ENCODE results near the gene GLI2.
A peak's percentile ranks its signal among the peaks of the same experiment; 100 is the strongest.

Gene GLI2

GRCh38 chr2:120763508-120763907 lies 27.8 kb downstream of the GLI2 start:
- no peak for DNase-seq (ENCODE audit: low read depth, low spot score)
- TF ChIP-seq CTCF (IDR thresholded peaks at IDR 0.05; ENCODE audit: insufficient read depth, low read length, missing control alignments): no peak
- POLR2A ChIA-PET: no interaction called here
- CTCF ChIA-PET: interaction anchor here (1.7 kb wide), 1 partner anchor 18 kb away, joined by 4 read pairs; no protein-coding TSS in a partner anchor
- no peak overlapping the region for H3K4me3 ChIP-seq (ENCODE audit: low read depth, low read length)

- no peak overlapping the region for H3K4me3 ChIP-seq (ENCODE audit: low read depth, low read length)
- CTCF ChIA-PET: no interaction called here
- TF ChIP-seq CTCF (IDR thresholded peaks at IDR 0.05; ENCODE audit: insufficient read depth, low read length, missing control alignments): no peak
- POLR2A ChIA-PET: no interaction called here
- DNase-seq (ENCODE audit: low read depth, low spot score): no peak
These were observed 28.3 kb downstream of the GLI2 start for GRCh38 chr2:120763931-120764330.

- no peak overlapping the region for H3K4me3 ChIP-seq (ENCODE audit: low read depth, low read length)
- no peak for DNase-seq (ENCODE audit: low read depth, low spot score)
- CTCF ChIA-PET: interaction anchor here (0.7 kb wide), 1 partner anchor 13 kb away, joined by 3 read pairs; no protein-coding TSS in a partner anchor
- TF ChIP-seq CTCF (IDR thresholded peaks at IDR 0.05; ENCODE audit: insufficient read depth, low read length, missing control alignments): no peak
- POLR2A ChIA-PET: no interaction called here
These were observed 28.8 kb downstream of the GLI2 start for GRCh38 chr2:120764492-120764891.

GRCh38 chr2:120764991-120765677 lies 29.5 kb downstream of the GLI2 start:
- no peak for TF ChIP-seq CTCF (IDR thresholded peaks at IDR 0.05; ENCODE audit: insufficient read depth, low read length, missing control alignments)
- ChIA-PET POLR2A (interaction anchor here (1.0 kb wide), 1 partner anchor 15 kb away, joined by 3 read pairs; no protein-coding TSS in a partner anchor), CTCF (interaction anchor here (0.7 to 1.8 kb wide), 5 partner anchors 13 to 69 kb away, joined by 3 to 4 read pairs (median 3); partner anchors contain the start of gene GLI2)
- DNase-seq (ENCODE audit: low read depth, low spot score): no peak
- H3K4me3 ChIP-seq (ENCODE audit: low read depth, low read length): no peak overlapping the region

- no peak for TF ChIP-seq CTCF (IDR thresholded peaks at IDR 0.05; ENCODE audit: insufficient read depth, low read length, missing control alignments)
- H3K4me3 ChIP-seq (ENCODE audit: low read depth, low read length): no peak overlapping the region
- CTCF ChIA-PET: interaction anchor here (0.7 to 1.8 kb wide), 4 partner anchors 12 to 70 kb away, joined by 3 to 4 read pairs (median 4); partner anchors contain the start of gene GLI2
- DNase-seq (ENCODE audit: low read depth, low spot score): peak; percentile 19
- POLR2A ChIA-PET: interaction anchor here (1.0 kb wide), 1 partner anchor 14 kb away, joined by 3 read pairs; no protein-coding TSS in a partner anchor
These were observed 30.2 kb downstream of the GLI2 start for GRCh38 chr2:120765678-120766469.
